ENCODE data around the gene UBN2. TPM values are rescaled to one million over a fixed set of nuclear protein-coding genes. Genes with fewer than 3 reads are reported as not detected.

UBN2 gene
- total RNA-seq, 1 donor from 2014 or later, result 34.4 TPM

DNA sequence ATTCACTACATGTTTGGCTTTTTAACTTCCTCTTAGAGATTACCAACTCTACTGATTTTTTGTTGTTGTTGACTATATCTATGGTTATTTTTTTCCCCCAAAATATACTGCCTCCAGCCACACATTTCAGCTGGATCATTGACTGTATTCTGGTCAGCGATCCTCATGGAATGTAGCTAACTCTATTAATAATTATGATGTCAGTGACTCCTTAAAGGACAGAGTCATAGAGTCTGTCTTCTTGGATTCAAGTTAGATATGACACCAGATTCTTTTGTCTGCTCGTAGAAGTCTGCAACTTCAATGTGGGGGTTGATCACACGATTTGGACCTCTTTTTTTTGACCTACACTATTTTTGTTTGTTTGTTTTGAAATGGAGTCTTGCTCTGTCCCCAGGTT, 33.2 kb downstream of the UBN2 start:
- H3K27ac Mint-ChIP-seq, result no peak overlapping the region
- H3K27me3 Mint-ChIP-seq (ENCODE audit: low read depth), result no peaks in the 10 kb centered on the region
- H3K36me3 Mint-ChIP-seq, result peaks cover 43% of the 10 kb centered on the region
- TF ChIP-seq CTCF (IDR thresholded peaks at IDR 0.05; ENCODE audit: unreplicated experiment), result no peak
- H3K9me3 Mint-ChIP-seq, result peaks cover 4% of the 10 kb centered on the region
- no peaks in the 10 kb centered on the region for H3K4me1 Mint-ChIP-seq
- H3K4me3 Mint-ChIP-seq, result no peak overlapping the region
- no peak for DNase-seq (ENCODE audit: low spot score in 2 of 2, unreplicated experiment in 2 of 2)

DNA sequence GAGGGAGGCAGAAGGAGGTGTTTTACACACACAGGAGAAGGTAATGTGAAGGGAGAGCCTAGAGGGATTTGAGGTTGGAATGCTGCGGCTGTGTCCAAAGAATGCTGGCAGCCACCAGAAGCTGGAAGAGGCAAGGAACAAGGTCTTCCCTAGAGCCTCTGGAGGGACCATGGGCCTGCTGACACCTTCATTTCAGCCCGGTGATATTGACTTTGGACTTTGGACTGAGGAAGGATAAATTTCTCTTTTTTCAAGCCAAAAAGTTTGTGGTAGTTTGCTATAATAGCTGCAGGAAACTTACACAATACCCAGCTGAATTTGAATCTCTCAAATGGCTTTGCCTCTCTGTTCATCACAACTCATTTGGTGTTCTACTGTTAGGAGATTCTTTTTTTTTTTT, 34.6 kb downstream of the UBN2 start:
- no peak for DNase-seq (ENCODE audit: low spot score in 2 of 2, unreplicated experiment in 2 of 2)
- no peak for TF ChIP-seq CTCF (IDR thresholded peaks at IDR 0.05; ENCODE audit: unreplicated experiment)
- Mint-ChIP-seq H3K27me3 (ENCODE audit: low read depth) (no peaks in the 10 kb centered on the region), H3K27ac (no peak overlapping the region), H3K4me3 (no peak overlapping the region), H3K4me1 (no peaks in the 10 kb centered on the region), H3K9me3 (peaks cover 4% of the 10 kb centered on the region), H3K36me3 (peaks cover 46% of the 10 kb centered on the region)

DNA sequence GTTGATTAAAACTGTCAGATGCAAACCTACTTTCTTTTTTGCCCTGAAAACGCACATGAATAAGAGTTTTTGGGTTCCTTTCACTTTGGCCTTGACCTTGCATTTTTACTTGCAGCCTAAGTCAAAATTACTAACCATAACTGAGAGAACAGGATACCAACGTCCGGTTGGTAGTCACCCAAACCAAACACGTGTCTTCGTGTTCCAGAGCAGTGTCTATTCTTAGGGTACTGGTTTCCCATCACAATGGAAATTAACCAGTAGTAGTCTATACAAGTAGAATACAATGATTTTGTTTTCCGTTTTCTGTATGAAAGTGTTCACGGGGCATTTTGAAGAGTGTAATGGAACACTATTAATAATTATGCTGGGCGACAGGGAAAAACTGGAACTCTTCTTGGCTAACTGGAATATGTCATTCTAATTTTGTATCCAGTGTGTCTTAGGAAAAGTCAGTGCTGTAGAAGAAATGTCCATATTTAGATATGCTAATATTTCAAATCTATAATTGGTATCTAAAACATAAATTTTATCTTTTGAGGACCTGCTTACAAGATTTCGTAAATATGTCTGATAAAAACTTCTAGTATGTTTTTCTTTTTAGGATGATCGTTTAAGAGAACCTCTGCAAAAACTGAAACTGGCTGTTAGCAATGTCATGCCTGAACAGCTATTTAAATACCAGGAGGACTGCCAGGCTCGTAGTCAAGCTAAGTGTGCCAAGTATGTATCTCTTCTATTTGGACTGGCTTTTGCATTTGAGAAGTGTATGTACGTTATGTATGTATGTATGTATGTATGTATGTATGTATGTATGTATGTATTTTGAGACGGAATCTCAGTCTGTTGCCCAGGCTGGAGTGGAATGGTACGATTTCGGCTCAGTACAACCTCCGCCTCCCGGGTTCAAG, 40.9 kb downstream of the UBN2 start:
- no peak for TF ChIP-seq CTCF (IDR thresholded peaks at IDR 0.05; ENCODE audit: unreplicated experiment)
- Mint-ChIP-seq H3K27me3 (ENCODE audit: low read depth) (no peaks in the 10 kb centered on the region), H3K27ac (no peak overlapping the region)

DNA sequence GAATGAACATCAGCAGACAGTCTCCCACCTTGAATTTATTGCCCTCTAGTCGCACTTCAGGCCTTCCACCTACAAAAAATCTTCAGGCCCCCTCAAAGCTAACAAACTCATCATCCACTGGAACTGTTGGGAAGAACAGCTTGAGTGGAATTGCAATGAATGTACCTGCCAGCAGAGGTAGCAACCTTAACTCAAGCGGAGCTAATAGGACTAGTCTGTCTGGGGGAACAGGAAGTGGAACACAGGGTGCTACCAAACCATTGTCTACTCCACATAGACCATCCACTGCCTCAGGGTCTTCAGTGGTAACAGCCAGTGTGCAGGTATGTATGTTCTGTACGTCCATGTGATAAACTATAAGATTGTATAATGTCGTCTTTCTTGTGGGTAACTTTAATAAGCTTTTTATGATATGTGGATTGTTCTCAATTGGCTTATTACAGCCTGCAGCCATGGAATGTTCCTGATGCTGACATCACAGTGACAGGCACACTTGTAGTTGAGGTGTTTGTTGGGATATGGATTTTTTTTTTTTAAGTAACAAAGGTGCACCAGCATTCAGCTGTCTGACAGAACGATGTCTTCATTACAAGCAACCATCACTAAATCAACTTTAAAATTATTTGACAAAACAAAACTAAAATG, 53.3 kb downstream of the UBN2 start:
- DNase-seq (ENCODE audit: low spot score in 2 of 2, unreplicated experiment in 2 of 2), result no peak
- Mint-ChIP-seq H3K27ac (no peak overlapping the region), H3K4me1 (no peaks in the 10 kb centered on the region), H3K4me3 (no peak overlapping the region), H3K36me3 (peaks cover 37% of the 10 kb centered on the region), H3K27me3 (ENCODE audit: low read depth) (no peaks in the 10 kb centered on the region), H3K9me3 (no peaks in the 10 kb centered on the region)
- TF ChIP-seq CTCF (IDR thresholded peaks at IDR 0.05; ENCODE audit: unreplicated experiment), result no peak

More for the DNA sequence above, 40.9 kb downstream of the UBN2 start:
- Mint-ChIP-seq H3K4me3 (no peak overlapping the region), H3K9me3 (no peaks in the 10 kb centered on the region), H3K4me1 (no peaks in the 10 kb centered on the region), H3K36me3 (peaks cover 29% of the 10 kb centered on the region)
- DNase-seq (ENCODE audit: low spot score in 2 of 2, unreplicated experiment in 2 of 2), result no peak

DNA sequence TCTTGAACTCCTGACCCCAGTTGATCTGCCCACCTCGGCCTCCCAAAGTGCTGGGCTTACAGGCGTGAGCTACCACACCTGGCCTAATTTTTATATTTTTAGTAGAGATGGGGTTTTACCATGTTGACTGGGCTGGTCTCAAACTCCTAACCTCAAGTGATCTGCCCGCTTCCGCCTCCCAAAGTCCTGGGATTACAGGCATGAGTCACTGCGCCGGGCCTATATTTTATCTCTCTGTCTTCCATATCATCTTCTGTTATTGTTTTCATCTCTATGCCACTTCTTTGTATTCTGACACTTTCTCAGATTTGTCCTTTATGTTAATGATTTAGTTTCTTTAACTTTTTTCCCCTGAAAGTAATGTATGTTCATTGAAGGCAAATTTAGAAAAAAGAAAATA, 55.1 kb downstream of the UBN2 start:
- TF ChIP-seq CTCF (IDR thresholded peaks at IDR 0.05; ENCODE audit: unreplicated experiment), result no peak
- Mint-ChIP-seq H3K36me3 (peaks cover 42% of the 10 kb centered on the region), H3K4me3 (no peak overlapping the region), H3K9me3 (no peaks in the 10 kb centered on the region), H3K27ac (no peak overlapping the region), H3K27me3 (ENCODE audit: low read depth) (no peaks in the 10 kb centered on the region), H3K4me1 (no peaks in the 10 kb centered on the region)
- no peak for DNase-seq (ENCODE audit: low spot score in 2 of 2, unreplicated experiment in 2 of 2)

Measured in mesothelial cell of epicardium (in vitro differentiated cells).